ENCODE measurements around the gene FANCC.

DNA sequence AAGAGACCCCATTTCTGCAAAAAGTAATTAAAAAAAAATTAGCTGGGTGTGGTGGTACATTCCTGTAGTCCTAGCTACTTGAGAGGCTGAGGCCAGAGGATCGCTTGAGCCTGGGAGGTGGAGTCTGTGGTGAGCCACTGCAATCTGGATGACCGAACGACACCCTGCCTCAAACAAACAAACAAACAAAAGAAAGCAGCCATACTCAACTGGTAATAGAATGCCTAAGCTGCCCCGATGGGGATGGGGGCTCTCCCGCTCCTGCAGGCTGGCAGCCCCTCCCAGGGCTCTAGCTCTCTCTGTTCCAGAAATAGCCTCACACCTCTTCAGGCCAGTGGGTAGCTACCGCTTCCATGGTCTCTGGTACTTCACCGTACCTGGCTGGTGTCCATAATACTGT is 241.8 kb downstream of the FANCC start:
- TF ChIP-seq POLR2A (IDR thresholded peaks at IDR 0.05) (no peak), POLR2AphosphoS5 (IDR thresholded peaks at IDR 0.05) (no peak)
- TF ChIP-seq, protein P1, sequence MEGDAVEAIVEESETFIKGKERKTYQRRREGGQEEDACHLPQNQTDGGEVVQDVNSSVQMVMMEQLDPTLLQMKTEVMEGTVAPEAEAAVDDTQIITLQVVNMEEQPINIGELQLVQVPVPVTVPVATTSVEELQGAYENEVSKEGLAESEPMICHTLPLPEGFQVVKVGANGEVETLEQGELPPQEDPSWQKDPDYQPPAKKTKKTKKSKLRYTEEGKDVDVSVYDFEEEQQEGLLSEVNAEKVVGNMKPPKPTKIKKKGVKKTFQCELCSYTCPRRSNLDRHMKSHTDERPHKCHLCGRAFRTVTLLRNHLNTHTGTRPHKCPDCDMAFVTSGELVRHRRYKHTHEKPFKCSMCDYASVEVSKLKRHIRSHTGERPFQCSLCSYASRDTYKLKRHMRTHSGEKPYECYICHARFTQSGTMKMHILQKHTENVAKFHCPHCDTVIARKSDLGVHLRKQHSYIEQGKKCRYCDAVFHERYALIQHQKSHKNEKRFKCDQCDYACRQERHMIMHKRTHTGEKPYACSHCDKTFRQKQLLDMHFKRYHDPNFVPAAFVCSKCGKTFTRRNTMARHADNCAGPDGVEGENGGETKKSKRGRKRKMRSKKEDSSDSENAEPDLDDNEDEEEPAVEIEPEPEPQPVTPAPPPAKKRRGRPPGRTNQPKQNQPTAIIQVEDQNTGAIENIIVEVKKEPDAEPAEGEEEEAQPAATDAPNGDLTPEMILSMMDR (IDR thresholded peaks at IDR 0.05), result no peak
